GM21529 (cell line): ENCODE measurements around the gene SLC28A3.
"Not testable (repeated sequence)": the region's sequence is repeated elsewhere in the genome, so short reads cannot be mapped to it uniquely, and the experiment has no call there.

ENCODE experiments used
- ATAC-seq: cut with Tn5 transposase; IDR thresholded peaks from one replicate; pipeline ENCODE4 v1.9.1; 2021; ENCODE audit not compliant: unreplicated experiment

SLC28A3 gene, protein sequence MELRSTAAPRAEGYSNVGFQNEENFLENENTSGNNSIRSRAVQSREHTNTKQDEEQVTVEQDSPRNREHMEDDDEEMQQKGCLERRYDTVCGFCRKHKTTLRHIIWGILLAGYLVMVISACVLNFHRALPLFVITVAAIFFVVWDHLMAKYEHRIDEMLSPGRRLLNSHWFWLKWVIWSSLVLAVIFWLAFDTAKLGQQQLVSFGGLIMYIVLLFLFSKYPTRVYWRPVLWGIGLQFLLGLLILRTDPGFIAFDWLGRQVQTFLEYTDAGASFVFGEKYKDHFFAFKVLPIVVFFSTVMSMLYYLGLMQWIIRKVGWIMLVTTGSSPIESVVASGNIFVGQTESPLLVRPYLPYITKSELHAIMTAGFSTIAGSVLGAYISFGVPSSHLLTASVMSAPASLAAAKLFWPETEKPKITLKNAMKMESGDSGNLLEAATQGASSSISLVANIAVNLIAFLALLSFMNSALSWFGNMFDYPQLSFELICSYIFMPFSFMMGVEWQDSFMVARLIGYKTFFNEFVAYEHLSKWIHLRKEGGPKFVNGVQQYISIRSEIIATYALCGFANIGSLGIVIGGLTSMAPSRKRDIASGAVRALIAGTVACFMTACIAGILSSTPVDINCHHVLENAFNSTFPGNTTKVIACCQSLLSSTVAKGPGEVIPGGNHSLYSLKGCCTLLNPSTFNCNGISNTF

DNA sequence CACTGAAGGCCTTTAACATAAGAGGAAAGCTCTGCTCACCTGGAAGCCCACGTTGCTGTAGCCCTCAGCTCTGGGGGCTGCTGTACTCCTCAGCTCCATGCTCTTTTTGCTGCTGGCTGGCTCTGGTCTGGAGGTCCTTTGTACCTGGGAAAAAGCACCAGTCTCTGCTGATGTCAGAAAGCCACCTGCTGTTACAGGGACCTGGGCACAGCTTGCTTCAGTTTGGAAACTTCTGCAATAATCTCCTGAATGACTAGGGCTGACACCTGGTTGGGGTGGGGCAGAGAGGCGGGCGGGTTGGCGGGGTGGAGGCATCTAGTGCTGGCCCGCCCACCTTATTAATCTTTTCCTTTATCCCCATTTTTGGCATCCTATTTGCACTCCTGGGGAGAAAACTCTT lies at the start of gene SLC28A3:
SLC28A3 (minus strand) TSS at position 224 of the 400 bp plus-strand sequence; CDS start at position 99, 125 bp downstream.
- ATAC-seq: no peak

DNA sequence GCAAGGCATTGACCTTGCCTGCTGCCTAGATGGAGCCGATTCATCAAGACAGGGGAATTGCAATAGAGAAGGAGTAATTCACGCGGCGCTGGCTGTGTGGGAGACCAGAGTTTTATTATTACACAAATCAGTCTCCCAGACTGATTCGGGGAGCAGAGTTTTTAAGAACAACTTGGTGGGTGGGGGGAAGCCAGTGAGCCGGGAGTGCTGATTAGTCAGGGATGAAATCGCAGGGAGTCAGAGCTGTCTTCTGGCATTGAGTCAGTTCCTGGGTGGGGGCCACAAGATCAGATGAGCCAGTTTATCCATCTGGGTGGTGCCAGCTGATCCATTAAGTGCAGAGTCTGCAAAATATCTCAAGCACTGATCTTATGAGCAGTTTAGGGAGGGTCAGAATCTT lies 49.7 kb upstream of the SLC28A3 start:
- not testable (repeated sequence) for ATAC-seq

DNA sequence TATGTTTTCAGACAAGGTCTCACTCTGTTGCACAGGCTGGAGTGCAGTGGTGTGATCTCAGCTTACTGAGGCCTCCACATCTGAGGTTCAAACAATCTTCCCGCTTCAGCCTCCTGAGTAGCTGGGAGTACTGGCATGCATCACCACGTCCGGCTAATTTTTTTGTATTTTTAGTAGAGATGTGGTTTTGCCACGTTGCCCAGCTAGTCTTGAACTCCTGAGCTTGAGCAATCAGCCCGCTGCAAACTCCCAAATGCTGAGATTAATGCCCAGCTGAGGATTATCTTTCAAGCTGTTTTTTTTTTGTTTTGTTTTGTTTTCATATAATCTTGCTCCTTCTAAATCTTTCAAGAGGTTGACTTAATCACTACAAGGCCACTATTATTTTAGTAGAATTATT lies 47.3 kb upstream of the SLC28A3 start:
- ATAC-seq: no peak

DNA sequence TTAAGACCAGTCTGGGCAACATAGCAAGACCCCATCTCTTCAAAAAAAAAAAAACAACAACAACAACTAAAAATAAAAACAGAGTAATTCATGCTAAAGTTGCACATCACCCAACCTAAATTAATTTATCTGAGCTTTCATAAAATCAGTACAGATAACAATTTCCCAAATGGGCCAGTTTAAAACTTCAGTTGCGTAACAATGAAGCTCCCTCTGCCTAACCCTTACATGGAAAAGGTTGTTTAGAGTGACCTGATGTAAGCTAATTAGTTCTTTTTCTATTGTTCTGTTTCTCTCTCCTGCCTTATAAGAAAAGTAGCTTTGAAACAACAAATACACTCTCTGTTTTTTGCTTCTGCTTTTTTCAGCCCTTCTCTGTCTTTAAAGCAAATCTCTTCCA lies 46.2 kb upstream of the SLC28A3 start:
- no peak for ATAC-seq

DNA sequence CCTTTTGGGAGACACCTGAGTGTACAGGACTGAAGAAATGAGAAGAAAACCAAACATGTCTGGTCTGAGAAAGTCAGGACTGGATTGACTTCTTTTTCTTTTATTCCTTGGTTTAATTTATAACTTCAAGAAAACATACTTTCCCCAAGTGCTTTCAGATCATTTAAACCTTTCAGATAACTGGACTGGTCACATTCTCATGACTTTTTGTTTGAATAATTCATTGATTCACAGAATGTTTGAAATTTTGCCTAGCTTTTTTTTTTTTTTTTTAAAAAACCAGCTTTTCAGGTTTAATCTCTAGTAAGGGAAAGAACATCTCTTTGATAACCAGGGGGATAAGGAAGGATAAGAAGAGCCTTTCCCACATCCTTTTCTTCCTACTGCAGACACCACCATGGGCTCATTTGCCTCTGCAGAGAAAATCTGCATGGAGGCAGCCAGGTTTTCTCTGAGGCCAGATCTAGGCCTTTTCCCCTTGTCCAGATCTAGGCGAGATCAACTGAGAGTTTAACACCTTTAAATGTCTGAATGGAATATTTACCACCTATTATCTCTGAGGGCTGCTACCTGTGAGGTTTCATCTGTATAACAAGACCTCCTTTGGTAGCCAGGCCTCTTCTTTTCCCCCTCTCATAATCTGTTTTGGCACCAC lies 45.0 kb upstream of the SLC28A3 start:
- no peak for ATAC-seq

DNA sequence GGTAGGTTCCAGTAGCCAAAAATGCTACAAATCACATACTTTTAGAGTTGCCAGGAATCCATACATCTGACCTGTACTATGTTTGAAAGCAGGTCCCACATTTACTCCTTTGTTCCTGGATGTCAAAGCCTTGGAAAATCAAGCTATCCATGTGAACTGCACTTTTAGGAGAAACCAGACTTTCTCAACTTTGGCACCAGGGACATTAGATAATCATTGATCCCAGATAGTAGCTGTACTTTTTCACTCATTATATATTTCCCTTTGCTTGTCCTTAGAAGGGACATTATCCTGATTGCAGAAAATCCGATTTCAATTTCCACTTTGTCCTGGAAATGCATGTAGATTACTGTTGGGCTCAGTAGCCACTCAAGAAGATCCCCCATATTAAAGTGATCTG lies 44.1 kb upstream of the SLC28A3 start:
- ATAC-seq: no peak

DNA sequence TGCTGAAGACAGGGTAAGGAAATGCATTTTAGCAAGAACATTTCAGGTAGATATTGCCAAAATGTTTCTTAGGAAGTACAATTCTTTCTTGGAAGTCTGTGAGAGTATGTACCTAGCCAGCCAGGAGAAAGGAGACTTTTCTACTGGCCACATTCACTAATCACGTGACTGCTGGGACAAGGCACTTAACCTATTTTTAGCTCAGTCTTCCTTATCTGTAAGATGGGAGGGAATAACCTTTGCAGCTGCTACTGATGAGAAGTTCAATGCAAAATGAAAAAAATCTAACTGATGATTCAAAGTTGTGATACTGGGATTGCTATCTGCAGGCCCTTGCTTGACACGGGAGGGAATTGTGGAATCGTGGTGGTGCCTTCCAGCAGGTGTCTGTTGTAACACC lies 42.6 kb upstream of the SLC28A3 start:
- no peak for ATAC-seq

DNA sequence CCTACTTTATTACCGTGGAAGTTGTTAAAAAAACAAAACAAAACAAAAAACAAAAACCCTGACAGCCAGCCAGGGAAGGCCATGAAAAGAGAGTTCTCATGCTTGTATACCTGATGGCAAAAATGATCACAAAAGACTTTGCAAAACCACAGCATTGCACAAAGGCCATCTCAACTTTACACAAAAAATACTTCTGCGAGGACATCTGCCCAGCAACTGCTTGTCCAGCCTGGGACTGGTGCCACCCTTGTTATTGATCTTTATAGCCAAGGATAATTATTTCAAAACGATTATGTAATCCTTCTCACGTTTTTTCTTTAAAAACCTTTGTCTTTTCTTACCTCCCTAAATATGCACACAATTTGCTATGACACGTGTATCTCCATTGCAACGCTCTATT lies 42.2 kb upstream of the SLC28A3 start:
- no peak for ATAC-seq

DNA sequence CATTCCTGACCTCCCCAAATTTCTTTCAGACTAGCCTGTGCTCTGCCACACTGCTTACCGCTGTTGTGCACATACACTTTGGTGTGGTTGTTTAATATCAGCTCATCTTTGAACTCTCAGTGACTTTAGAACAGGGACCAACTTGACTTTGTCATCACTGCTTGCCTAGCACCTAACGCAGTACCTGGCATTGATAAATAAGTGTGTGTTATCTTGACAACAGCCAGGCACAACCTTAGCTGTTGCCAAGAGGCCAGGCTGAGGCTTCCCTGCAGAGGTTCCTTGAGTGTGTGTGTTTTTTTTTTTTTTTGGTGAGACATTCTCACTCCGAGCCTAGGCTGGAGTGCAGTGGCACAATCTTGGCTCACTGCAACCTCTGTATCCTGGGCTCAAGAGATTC lies 41.0 kb upstream of the SLC28A3 start:
- no peak for ATAC-seq

DNA sequence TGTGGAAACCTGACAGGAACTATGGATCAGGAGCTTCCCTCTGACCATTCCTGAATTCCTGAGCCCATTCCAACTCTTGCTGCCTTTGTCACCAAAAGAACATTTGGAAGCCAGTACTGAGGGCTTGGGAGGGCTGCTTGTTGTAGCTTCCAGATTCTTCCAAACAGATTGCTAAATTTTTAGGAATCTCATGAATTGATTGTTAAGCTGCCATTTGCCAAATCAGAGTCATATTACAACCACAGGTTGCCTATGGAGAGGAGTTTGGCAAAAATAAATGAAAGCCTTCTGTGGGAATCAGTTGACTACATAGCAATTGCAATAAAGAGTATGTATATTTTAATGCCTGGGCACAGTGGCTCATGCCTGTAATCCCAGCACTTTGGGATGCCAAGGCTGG lies 39.2 kb upstream of the SLC28A3 start:
- no peak for ATAC-seq

DNA sequence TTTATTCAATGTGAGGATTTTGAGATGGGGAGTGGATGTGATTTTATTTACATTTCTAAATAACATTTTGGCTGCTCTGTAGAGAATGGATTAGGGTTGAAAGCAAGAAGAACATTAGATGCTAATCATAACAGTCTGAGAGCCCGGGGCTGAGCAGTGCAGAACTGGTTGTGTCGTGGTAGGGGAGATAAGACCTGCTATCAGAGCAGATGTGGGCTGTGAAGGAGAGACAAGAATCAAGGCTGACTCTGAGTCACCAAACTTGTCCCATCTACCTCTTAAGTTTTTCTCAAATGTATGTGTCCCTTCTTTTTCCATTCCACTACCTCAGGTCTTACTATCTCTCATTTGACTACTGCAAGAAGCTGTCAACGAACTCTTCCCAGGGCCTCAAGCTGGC lies 35.4 kb upstream of the SLC28A3 start:
- ATAC-seq: no peak

DNA sequence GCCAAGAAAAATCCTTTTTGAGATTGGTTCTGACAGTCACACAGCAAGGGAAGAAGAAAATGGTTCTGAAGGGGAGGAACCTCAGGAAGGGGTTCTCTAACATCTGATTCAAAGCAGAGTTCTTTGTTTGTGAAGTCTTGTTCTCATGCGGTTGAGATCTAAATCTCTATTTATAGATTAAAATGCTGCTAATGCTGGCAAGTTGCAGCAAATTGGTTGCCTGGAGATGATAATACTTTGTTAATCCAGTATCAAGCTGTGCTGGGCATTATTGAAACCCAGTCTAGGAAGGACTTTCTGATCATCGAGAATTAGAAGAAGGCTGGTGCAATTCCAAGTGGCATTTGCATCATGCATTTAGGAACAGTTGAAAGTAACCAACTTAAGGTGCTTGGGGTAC lies 34.0 kb upstream of the SLC28A3 start:
- no peak for ATAC-seq

DNA sequence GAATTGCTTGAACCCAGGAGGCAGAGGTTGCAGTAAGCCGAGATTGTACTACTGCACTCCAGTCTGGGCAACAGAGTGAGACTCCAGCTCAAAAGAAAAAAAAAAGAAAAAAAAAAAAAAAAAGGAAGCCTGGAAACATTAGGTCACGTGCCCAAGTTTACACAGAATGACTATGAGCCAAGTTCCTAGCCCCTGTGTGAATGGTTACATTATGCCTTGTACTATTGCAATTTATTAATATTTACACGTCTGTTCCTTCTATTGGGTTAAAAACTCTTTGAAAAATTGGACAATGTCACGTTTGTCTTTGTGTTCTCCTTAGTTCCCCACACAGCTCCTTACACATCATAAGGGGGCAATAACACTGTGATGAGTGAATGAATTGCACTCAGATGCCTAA lies 33.5 kb upstream of the SLC28A3 start:
- ATAC-seq: no peak

DNA sequence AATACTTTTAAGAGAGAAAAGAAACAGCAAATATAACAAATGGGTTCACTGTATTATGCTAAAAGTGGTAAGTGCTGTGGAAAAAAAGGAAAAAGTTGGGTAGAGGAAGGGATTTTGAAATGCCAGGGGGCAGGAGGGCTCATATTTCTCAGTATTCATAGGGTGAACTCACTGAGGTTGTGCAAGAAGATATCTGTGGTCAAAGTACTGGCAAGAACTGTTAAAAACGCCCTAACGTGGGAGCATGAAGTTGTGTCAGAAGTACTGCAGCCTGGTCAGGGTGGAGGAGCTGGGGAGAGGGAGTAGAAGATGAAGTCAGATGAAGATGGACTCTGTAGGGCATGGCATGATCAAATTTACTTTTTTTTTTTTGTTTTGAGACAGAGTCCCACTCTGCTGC lies 31.2 kb upstream of the SLC28A3 start:
- no peak for ATAC-seq

DNA sequence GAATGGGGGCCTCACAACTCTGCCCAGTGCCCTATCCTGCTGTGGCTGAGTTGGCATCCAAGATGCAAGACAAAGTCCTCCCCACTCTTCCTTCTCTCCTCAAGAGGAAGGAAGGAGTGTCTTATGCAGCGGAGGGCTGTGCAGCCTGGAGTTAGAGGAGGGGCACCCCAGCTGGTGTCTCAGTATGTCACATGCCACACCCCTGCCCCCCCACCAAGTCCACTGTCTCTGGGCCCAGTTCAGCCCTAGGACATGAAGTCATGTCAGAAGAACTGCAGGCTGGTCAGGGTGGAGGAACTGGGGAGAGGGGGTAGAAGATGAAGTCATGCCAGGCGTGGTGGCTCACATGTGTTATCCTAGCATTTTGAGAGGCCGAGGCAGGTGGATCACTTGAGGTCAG lies 28.0 kb upstream of the SLC28A3 start:
- ATAC-seq: no peak

DNA sequence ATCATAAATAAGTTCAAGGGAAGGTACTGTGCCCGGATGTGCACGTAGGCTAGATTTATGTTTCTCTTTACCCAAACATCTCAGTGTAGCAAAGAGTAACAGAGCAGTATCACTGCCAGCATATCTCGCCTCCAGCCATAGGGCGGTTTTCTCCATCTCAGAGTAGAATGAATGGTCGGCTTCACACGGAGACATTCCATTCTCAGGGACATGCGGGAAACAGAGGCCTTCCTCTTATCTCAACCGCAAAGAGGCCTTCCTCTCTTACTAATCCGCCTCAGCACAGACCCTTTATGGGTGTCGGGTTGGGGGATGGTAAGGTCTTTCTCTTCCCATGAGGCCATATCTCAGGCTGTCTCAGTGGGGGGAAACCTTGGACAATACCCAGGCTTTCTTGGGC lies 27.2 kb upstream of the SLC28A3 start:
- ATAC-seq: not testable (repeated sequence)

DNA sequence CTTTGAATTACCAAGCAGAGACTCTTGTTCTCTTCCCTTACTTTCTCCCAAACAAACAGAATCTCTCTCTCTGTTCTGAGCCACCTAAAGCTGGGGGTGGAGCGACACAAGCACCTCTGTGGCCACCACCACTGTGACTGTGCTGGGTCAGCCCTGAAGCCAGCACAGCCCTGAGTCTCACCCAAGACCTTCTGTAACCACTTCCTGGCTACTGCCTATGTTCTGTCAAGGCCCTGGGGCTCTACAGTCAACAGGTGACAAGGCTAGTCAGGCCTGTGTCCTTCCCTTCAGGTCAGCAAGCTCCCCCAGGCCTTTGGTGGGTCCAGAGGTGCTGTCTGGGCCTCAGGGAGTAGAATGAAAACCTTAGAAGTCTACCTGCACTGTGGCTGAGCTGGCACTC lies 26.1 kb upstream of the SLC28A3 start:
- no peak for ATAC-seq

DNA sequence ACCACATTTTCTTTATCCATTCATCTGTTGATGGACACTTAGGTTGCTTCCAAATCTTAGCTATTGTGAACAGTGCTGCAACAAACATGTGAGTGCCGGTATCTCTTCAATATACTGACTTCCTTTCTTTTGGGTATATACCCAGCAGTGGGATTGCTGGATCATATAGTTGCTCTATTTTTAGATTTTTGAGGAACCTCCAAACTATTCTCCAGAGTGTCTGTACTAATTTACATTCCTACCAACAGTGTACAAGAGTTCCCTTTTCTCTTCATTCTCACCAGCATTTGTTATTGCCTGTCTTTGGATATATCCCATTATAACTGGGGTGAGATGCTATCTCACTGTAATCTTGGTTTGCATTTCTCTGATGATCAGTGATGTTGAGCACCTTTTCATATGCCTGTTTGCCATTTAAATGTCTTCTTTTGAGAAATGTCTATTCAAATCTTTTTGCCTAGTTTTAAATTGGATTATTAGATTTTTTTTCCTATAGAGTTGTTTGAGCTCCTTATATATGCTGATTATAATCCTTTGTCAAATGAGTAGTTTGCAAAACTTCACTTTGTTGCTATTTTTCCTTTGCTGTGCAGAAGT lies 24.4 kb upstream of the SLC28A3 start:
- not testable (repeated sequence) for ATAC-seq

DNA sequence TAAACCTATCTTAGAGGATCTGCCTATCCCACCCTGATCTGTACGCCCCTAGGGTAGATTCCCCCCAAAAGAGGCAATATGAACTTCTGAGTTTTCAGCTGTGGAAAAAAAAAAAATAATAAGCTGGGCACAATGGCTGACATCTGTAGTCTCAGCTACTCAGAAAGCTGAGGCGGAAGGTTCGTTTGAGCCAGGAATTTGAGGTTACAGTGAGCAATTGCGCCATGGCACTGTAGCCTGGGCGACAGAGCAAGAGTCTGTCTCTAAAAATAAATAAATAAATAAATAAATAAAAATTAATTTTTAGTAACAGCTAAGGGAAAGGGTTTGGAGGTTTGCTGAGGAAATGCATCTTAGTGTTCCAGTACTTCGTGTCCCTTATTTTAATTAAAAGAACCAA lies 21.1 kb upstream of the SLC28A3 start:
- ATAC-seq: no peak

DNA sequence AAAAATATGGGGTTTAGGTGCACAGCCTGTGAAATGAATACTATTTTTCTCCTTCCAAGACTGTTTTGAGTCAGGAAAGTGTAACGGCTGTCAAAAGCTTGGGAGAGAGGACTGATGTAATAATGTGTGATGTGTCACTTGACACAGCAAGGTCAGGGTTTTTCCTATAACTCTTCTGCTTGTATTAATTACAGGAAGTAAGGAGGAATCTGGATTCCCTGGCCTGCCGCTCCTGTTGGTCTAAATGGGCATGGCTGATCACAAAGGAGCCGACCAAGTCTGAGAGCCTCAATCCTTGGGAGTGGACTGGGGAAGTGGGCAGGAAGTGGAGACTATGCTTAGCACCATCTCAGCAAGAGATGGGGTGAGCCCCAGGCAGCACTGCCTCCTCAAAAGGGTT lies 16.7 kb upstream of the SLC28A3 start:
- ATAC-seq: no peak

DNA sequence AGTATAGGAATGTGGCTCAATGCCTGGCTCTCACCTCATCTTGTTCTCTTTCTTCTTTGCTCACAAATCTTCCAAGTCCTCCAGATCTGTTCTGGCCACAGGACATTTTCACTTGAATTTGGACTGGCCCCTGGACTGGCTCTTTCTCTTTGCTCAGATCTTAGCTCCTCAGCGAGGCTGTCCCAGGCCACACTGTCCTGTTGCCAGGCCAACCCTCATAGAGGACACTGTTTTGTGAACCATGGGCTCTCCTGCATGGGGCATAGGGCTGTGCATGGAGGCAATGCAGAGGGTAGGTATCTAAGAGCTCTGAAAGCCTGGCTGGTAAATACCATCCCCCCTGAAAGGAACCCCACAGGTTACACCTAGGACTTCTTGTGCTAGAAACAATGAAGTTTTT lies 13.5 kb upstream of the SLC28A3 start:
- no peak for ATAC-seq

DNA sequence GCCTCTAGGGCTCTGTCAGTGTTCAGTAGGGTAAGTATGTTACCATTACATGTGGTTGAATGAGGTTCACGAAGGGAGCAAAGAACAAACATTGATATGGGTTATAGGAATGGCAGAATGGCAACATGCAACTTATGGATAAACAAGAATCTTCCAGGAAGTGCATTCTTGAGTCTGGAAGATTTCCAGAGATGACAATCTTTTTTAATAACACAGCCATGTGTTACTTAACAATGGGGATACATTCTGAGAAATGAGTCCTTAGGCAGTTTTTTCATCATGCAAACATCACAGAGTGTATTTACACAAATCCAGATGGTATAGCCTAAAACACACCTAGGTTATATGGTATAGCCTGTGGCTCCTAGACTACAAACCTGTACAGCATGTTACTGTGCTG lies 9.1 kb upstream of the SLC28A3 start:
- no peak for ATAC-seq
